GM23338 (cell line): Measurements from ENCODE around the gene SORCS2. TPM values are rescaled to one million over a fixed set of nuclear protein-coding genes. Genes with fewer than 3 reads are reported as not detected.

Experiments
- ATAC-seq: fragments of 200-7000 bp; cut with Tn5 transposase; 3 replicates; pipeline ENCODE4 v1.9.1; 2020
- DNase-seq: peaks from one replicate; pipeline ENCODE4 v3.0.0-alpha.2; 2015; ENCODE audit warnings: low spot score
- H2AFZ ChIP-seq: fragments of 200-600 bp; sonication (generic); 2 replicates; pipeline ENCODE4 v1.8.0; 2016; ENCODE audit warnings: antibody characterized with exemption, mild to moderate bottlenecking, moderate library complexity
- H3F3A ChIP-seq: fragments of 200-600 bp; sonication (generic); replicated peaks from 2 replicates; pipeline ENCODE4 v1.8.0; 2017; ENCODE audit warnings: antibody characterized with exemption, mixed run types, low read depth
- H3K27ac ChIP-seq: fragments of 200-600 bp; sonication (generic); 2 replicates; pipeline ENCODE4 v1.6.1; 2016; ENCODE audit warnings: low read depth
- H3K27me3 ChIP-seq: fragments of 200-600 bp; sonication (generic); 2 replicates; pipeline ENCODE4 v1.8.0; 2016; ENCODE audit warnings: mild to moderate bottlenecking, mixed run types, moderate library complexity; ENCODE audit not compliant: insufficient read depth
- H3K36me3 ChIP-seq: fragments of 200-600 bp; sonication (generic); 2 replicates; pipeline ENCODE4 v1.8.0; 2016; ENCODE audit warnings: mild to moderate bottlenecking; ENCODE audit not compliant: insufficient read depth
- H3K4me1 ChIP-seq: fragments of 200-600 bp; sonication (generic); 2 replicates; pipeline ENCODE4 v1.8.0; 2016; ENCODE audit warnings: mild to moderate bottlenecking, moderate library complexity; ENCODE audit not compliant: insufficient read depth
- H3K4me2 ChIP-seq: fragments of 200-600 bp; sonication (generic); 2 replicates; pipeline ENCODE4 v1.7.1; 2017; ENCODE audit warnings: mixed run types
- H3K4me3 ChIP-seq: fragments of 200-600 bp; sonication (generic); 2 replicates; pipeline ENCODE4 v1.6.1; 2016; ENCODE audit warnings: mixed run types
- H3K79me2 ChIP-seq: fragments of 200-600 bp; sonication (generic); replicated peaks from 2 replicates; pipeline ENCODE4 v1.8.0; 2017; ENCODE audit warnings: mild to moderate bottlenecking; ENCODE audit not compliant: insufficient read depth
- H3K9me2 ChIP-seq: fragments of 200-600 bp; sonication (generic); 2 replicates; pipeline ENCODE4 v1.8.0; 2017; ENCODE audit not compliant: insufficient read depth
- H4K20me1 ChIP-seq: fragments of 200-600 bp; sonication (generic); replicated peaks from 2 replicates; pipeline ENCODE4 v1.8.0; 2017; ENCODE audit warnings: mild to moderate bottlenecking; ENCODE audit not compliant: insufficient read depth
- H3K27ac Mint-ChIP-seq: 2 replicates; pipeline ENCODE4 v1.8.0; 2020; ENCODE audit warnings: inconsistent platforms, mild to moderate bottlenecking, moderate library complexity, mixed read lengths
- H3K27me3 Mint-ChIP-seq: 3 replicates; pipeline ENCODE4 v1.8.0; 2022; ENCODE audit warnings: low read depth, mild to moderate bottlenecking, moderate library complexity, mixed read lengths, inconsistent platforms; ENCODE audit not compliant: insufficient read depth, poor library complexity
- H3K36me3 Mint-ChIP-seq: 3 replicates; pipeline ENCODE4 v1.8.0; 2021; ENCODE audit warnings: low read depth, mild to moderate bottlenecking, inconsistent platforms, moderate library complexity, mixed read lengths
- H3K4me1 Mint-ChIP-seq: 3 replicates; pipeline ENCODE4 v1.8.0; 2020; ENCODE audit warnings: mild to moderate bottlenecking, inconsistent platforms, mixed read lengths
- H3K4me3 Mint-ChIP-seq: 3 replicates; pipeline ENCODE4 v1.8.0; 2021; ENCODE audit warnings: moderate library complexity, mild to moderate bottlenecking, inconsistent platforms, mixed read lengths
- H3K9me3 Mint-ChIP-seq: 3 replicates; pipeline ENCODE4 v1.8.0; 2020; ENCODE audit warnings: moderate library complexity, mild to moderate bottlenecking, inconsistent platforms, mixed read lengths
- CREB1 ChIP-seq: fragments of 250-450 bp; sonication (Bioruptor Pico); IDR thresholded peaks from 2 replicates; pipeline ENCODE4 v1.5.0; 2020; ENCODE audit warnings: low read depth, mild to moderate bottlenecking, moderate library complexity
- EZH2 ChIP-seq: fragments of 200-600 bp; sonication (generic); IDR thresholded peaks from one replicate; pipeline ENCODE4 v1.8.0; 2017; ENCODE audit warnings: antibody characterized with exemption, mild to moderate bottlenecking, low read depth; ENCODE audit not compliant: unreplicated experiment
- EZH2phosphoT487 ChIP-seq: fragments of 200-600 bp; sonication (generic); IDR thresholded peaks from one replicate; pipeline ENCODE4 v1.8.1; 2018; ENCODE audit warnings: antibody characterized with exemption; ENCODE audit not compliant: unreplicated experiment
- NANOG ChIP-seq: IDR thresholded peaks from 2 replicates; pipeline ENCODE4 v1.6.1; 2016; ENCODE audit warnings: antibody characterized with exemption, borderline replicate concordance
- POLR2AphosphoS5 ChIP-seq: IDR thresholded peaks from 2 replicates; pipeline ENCODE4 v1.6.1; 2016; ENCODE audit warnings: antibody characterized with exemption, low read depth
- STAT1 ChIP-seq: IDR thresholded peaks from one replicate; pipeline ENCODE4 v1.6.1; 2016; ENCODE audit warnings: antibody characterized with exemption; ENCODE audit not compliant: unreplicated experiment
- ZNF331 ChIP-seq: fragments of 250-450 bp; sonication (Bioruptor Pico); IDR thresholded peaks from 2 replicates; pipeline ENCODE4 v1.5.0; 2020; ENCODE audit warnings: low read depth, mild to moderate bottlenecking, moderate library complexity
- polyA plus RNA-seq: library from polyadenylated mRNA; unstranded; fragments of >200 nt; fragmentation: Nextera tagmentation; extraction: Ambion mirVana; gene quantifications from 2 replicates; pipeline ENCODE4 v1.2.1, GENCODE V29; 2016
- total RNA-seq: library from RNA; depleted of rRNA; stranded (reverse); fragments of >200 nt; shearing (Covaris generic); gene quantifications from 2 replicates; pipeline ENCODE4 v1.2.3, GENCODE V29; 2014
- TF ChIP-seq, protein P1 (sequence below), 2 experiments: fragments of 200-600 bp in 1 of 2; sonication (generic) in 1 of 2; conservative IDR thresholded peaks; 2 replicates each; pipeline versions ENCODE4 v1.5.1 to v1.6.1; 2016 to 2017; ENCODE audit warnings: antibody characterized with exemption in 2 of 2, low read depth in 2 of 2, mild to moderate bottlenecking in 2 of 2, moderate library complexity in 1 of 2
- TF ChIP-seq, protein P2 (sequence below): IDR thresholded peaks from one replicate; pipeline ENCODE4 v1.6.1; 2018; ENCODE audit warnings: antibody characterized with exemption; ENCODE audit not compliant: unreplicated experiment
- TF ChIP-seq, protein P3 (sequence below): IDR thresholded peaks from 2 replicates; pipeline ENCODE4 v1.6.1; 2016; ENCODE audit warnings: antibody characterized with exemption

SORCS2 gene
- total and polyA plus RNA-seq, 2 experiments from 2014 or later: 0.47 to 2.4 TPM

DNA sequence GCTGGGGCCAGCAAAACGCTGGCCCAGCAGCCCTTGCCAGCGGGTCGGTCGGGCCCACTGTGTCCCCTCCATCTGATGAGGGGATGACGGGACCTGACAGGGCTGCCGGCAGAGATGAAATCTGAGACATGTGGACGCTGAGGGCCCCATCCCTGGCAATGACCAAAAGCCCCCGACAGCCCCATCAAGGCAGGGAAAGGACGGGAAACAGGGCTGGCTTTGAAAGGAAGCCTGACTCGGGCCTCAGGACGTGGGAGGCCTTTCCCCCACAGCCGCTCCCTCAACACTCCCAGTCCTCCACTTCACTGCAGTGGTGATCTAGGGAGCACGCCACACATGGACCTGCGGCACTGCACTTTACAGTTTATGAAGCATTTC is 544.9 kb downstream of the SORCS2 start (continued):
- TF ChIP-seq, protein P1, sequence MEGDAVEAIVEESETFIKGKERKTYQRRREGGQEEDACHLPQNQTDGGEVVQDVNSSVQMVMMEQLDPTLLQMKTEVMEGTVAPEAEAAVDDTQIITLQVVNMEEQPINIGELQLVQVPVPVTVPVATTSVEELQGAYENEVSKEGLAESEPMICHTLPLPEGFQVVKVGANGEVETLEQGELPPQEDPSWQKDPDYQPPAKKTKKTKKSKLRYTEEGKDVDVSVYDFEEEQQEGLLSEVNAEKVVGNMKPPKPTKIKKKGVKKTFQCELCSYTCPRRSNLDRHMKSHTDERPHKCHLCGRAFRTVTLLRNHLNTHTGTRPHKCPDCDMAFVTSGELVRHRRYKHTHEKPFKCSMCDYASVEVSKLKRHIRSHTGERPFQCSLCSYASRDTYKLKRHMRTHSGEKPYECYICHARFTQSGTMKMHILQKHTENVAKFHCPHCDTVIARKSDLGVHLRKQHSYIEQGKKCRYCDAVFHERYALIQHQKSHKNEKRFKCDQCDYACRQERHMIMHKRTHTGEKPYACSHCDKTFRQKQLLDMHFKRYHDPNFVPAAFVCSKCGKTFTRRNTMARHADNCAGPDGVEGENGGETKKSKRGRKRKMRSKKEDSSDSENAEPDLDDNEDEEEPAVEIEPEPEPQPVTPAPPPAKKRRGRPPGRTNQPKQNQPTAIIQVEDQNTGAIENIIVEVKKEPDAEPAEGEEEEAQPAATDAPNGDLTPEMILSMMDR (conservative IDR thresholded peaks at IDR 0.05; ENCODE audit: low read depth in 2 of 2): no peak
- TF ChIP-seq, protein P2, sequence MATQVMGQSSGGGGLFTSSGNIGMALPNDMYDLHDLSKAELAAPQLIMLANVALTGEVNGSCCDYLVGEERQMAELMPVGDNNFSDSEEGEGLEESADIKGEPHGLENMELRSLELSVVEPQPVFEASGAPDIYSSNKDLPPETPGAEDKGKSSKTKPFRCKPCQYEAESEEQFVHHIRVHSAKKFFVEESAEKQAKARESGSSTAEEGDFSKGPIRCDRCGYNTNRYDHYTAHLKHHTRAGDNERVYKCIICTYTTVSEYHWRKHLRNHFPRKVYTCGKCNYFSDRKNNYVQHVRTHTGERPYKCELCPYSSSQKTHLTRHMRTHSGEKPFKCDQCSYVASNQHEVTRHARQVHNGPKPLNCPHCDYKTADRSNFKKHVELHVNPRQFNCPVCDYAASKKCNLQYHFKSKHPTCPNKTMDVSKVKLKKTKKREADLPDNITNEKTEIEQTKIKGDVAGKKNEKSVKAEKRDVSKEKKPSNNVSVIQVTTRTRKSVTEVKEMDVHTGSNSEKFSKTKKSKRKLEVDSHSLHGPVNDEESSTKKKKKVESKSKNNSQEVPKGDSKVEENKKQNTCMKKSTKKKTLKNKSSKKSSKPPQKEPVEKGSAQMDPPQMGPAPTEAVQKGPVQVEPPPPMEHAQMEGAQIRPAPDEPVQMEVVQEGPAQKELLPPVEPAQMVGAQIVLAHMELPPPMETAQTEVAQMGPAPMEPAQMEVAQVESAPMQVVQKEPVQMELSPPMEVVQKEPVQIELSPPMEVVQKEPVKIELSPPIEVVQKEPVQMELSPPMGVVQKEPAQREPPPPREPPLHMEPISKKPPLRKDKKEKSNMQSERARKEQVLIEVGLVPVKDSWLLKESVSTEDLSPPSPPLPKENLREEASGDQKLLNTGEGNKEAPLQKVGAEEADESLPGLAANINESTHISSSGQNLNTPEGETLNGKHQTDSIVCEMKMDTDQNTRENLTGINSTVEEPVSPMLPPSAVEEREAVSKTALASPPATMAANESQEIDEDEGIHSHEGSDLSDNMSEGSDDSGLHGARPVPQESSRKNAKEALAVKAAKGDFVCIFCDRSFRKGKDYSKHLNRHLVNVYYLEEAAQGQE: no peak
- TF ChIP-seq, protein P3, sequence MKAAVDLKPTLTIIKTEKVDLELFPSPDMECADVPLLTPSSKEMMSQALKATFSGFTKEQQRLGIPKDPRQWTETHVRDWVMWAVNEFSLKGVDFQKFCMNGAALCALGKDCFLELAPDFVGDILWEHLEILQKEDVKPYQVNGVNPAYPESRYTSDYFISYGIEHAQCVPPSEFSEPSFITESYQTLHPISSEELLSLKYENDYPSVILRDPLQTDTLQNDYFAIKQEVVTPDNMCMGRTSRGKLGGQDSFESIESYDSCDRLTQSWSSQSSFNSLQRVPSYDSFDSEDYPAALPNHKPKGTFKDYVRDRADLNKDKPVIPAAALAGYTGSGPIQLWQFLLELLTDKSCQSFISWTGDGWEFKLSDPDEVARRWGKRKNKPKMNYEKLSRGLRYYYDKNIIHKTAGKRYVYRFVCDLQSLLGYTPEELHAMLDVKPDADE: no peak
- TF ChIP-seq EZH2 (no peak), ZNF331 (CRISPR knock-in tag) (no peak), NANOG (no peak)

DNA sequence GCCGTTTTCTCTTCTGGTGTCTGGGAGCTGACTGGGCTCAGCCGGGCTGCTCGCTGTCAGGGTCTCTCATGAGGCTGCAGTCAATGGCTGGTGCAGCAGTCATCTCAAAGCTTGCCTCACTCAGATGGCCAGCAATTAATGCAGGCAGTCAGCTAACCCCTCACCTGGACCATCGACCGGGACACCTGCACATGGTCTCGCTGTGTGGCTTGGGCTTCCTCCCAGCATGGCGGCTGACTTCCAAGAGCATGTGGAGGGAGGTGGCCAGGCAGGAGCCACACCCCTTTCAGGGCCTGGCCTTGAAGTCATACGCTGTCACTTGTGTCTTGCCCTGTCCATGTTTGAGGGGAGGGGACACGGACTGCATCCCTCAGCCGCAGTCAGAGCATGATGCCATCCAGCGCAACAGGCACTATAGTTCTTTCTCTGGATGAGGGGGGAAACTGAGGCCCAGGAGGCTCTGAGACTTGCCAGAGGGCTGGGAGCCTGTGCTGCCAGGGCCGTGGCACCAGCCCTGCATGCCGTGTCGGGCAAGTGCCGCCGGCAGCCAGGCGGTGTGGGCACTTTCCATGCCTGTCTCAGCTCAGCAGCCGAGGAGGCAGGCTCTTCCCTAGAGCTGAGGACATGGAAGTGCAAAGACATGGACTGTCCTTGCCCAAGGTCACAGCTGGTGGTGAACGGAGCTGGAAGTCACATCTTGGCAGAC is 545.6 kb downstream of the SORCS2 start:
- Mint-ChIP-seq H3K4me3 (no peak overlapping the region), H3K36me3 (no peaks in the 10 kb centered on the region), H3K27ac (no peak overlapping the region), H3K27me3 (no peaks in the 10 kb centered on the region), H3K4me1 (no peaks in the 10 kb centered on the region), H3K9me3 (no peaks in the 10 kb centered on the region)
- H3K9me2 ChIP-seq: no peaks in the 10 kb centered on the region
- H3K79me2 ChIP-seq: no peaks in the 10 kb centered on the region
- H3K4me3 ChIP-seq: no peak overlapping the region
- ATAC-seq (no peak), DNase-seq (no peak)
- no peaks in the 10 kb centered on the region for H3K4me1 ChIP-seq
- no peaks in the 10 kb centered on the region for H3K36me3 ChIP-seq
- H2AFZ ChIP-seq: no peak overlapping the region
- no peak overlapping the region for H3K27ac ChIP-seq
- H3F3A ChIP-seq: no peaks in the 10 kb centered on the region
- no peaks in the 10 kb centered on the region for H3K27me3 ChIP-seq
- H3K4me2 ChIP-seq: no peak overlapping the region
- no peaks in the 10 kb centered on the region for H4K20me1 ChIP-seq
- TF ChIP-seq STAT1: no peak
- no peak for TF ChIP-seq NANOG
- TF ChIP-seq CREB1 (CRISPR knock-in tag): no peak
- TF ChIP-seq EZH2: no peak
- TF ChIP-seq, protein P3: no peak
- no peak for TF ChIP-seq POLR2AphosphoS5
- no peak for TF ChIP-seq ZNF331 (CRISPR knock-in tag)
- TF ChIP-seq, protein P2: no peak
- no peak for TF ChIP-seq EZH2phosphoT487
